GM12892 (cell line): ENCODE data around the gene SGPP2.

Experiments
- POLR2AphosphoS5 ChIP-seq: IDR thresholded peaks from 2 replicates; pipeline ENCODE4 v1.6.1; 2011; ENCODE audit warnings: low read depth, low read length, control low read depth
- TAF1 ChIP-seq: IDR thresholded peaks from 2 replicates; pipeline ENCODE4 v1.6.1; 2011; ENCODE audit warnings: low read depth, mild to moderate bottlenecking, control low read depth, low read length, borderline replicate concordance

- no peak for TF ChIP-seq TAF1
- TF ChIP-seq POLR2AphosphoS5 = no peak
Observed at GRCh38 chr2:222448748-222449181, 24.4 kb downstream of the SGPP2 start.
